SK-N-SH (cell line): ENCODE results near the gene NHS. TPM values are rescaled to one million over a fixed set of nuclear protein-coding genes. Genes with fewer than 3 reads are reported as not detected.

Source experiments
- CTCF ChIA-PET: fragments of 300-600, 350-600 bp; formaldehyde crosslinking; extraction: SDS; loops from one replicate; lab custom pipeline; 2021; lab: Yijun Ruan, JAX
- POLR2A ChIA-PET: fragments of 350-600 bp; sonication (Branson Sonifier 250); formaldehyde crosslinking; extraction: SDS; loops from one replicate; lab custom pipeline; 2020; ENCODE audit warnings: antibody characterized with exemption, inconsistent platforms; lab: Yijun Ruan, JAX
- DNase-seq: peaks from one replicate; pipeline ENCODE4 v3.0.0; 2012
- H2AFZ ChIP-seq: fragments of 200-600 bp; sonication (generic); 2 replicates; pipeline ENCODE4 v1.8.1; 2016; ENCODE audit warnings: antibody characterized with exemption, mild to moderate bottlenecking, low read depth
- H3F3A ChIP-seq: fragments of 200-600 bp; sonication (generic); replicated peaks from 2 replicates; pipeline ENCODE3; 2016; ENCODE audit warnings: antibody characterized with exemption, mild to moderate bottlenecking; ENCODE audit not compliant: insufficient read depth
- H3K27ac ChIP-seq, 2 experiments: fragments of 200-500 bp in 1 of 2; fragments of 200-600 bp in 1 of 2; sonication (Bioruptor generic) in 1 of 2; sonication (generic), shearing (Covaris generic) in 1 of 2; 2 replicates each; pipeline versions ENCODE4 v1.5.1 to v1.6.1; 2014 to 2016; ENCODE audit warnings: low read depth in 2 of 2, inconsistent platforms in 1 of 2, low read length in 1 of 2, mild to moderate bottlenecking in 1 of 2, mixed read lengths in 1 of 2
- H3K27me3 ChIP-seq: fragments of 200-600 bp; sonication (generic), shearing (Covaris generic); 2 replicates; pipeline ENCODE4 v1.6.1; 2016; ENCODE audit warnings: mixed run types; ENCODE audit not compliant: insufficient read depth
- H3K36me3 ChIP-seq, 2 experiments: fragments of 200-500 bp in 1 of 2; fragments of 200-600 bp in 1 of 2; sonication (Bioruptor generic) in 1 of 2; sonication (generic) in 1 of 2; replicated peaks in 1 of 2; 2 replicates each; pipeline versions ENCODE3 to v1.5.1; 2014 to 2016; ENCODE audit warnings: low read length in 1 of 2, mild to moderate bottlenecking in 1 of 2; ENCODE audit not compliant: insufficient read depth in 2 of 2, control insufficient read depth in 1 of 2
- H3K4me1 ChIP-seq, 2 experiments: fragments of 200-500 bp in 1 of 2; fragments of 200-600 bp in 1 of 2; sonication (Bioruptor generic) in 1 of 2; sonication (generic), shearing (Covaris generic) in 1 of 2; 2 replicates each; pipeline versions ENCODE4 v1.5.1 to v1.6.1; 2014 to 2016; ENCODE audit warnings: low read depth in 1 of 2, low read length in 1 of 2, mixed run types in 1 of 2; ENCODE audit not compliant: insufficient read depth in 2 of 2, control insufficient read depth in 1 of 2
- H3K4me2 ChIP-seq: fragments of 200-600 bp; sonication (generic), shearing (Covaris generic); 2 replicates; pipeline ENCODE4 v1.6.1; 2017; ENCODE audit warnings: mixed run types
- H3K4me3 ChIP-seq, 2 experiments: fragments of 200-500 bp in 1 of 2; fragments of 200-600 bp in 1 of 2; sonication (Bioruptor generic) in 1 of 2; sonication (generic), shearing (Covaris generic) in 1 of 2; 2 replicates each; pipeline versions ENCODE4 v1.5.1 to v1.8.1; 2014 to 2016; ENCODE audit warnings: low read depth in 2 of 2, inconsistent platforms in 1 of 2, low read length in 1 of 2, mild to moderate bottlenecking in 1 of 2, mixed read lengths in 1 of 2, moderate library complexity in 1 of 2
- H3K79me2 ChIP-seq: fragments of 200-600 bp; sonication (generic); 2 replicates; pipeline ENCODE4 v1.8.1; 2017; ENCODE audit warnings: mild to moderate bottlenecking; ENCODE audit not compliant: insufficient read depth
- H3K9ac ChIP-seq: fragments of 200-600 bp; sonication (generic); 2 replicates; pipeline ENCODE4 v1.6.1; 2017; ENCODE audit warnings: mixed run types
- H3K9me2 ChIP-seq: fragments of 200-600 bp; sonication (generic); 2 replicates; pipeline ENCODE4 v1.6.1; 2017; ENCODE audit warnings: mixed run types
- H3K9me3 ChIP-seq: fragments of 200-600 bp; sonication (generic); 2 replicates; pipeline ENCODE4 v1.6.1; 2017; ENCODE audit warnings: mixed run types, mild to moderate bottlenecking, moderate library complexity
- H4K20me1 ChIP-seq: fragments of 200-600 bp; sonication (generic); 2 replicates; pipeline ENCODE4 v1.6.1; 2017; ENCODE audit warnings: mild to moderate bottlenecking, mixed run types; ENCODE audit not compliant: insufficient read depth
- CHD2 ChIP-seq: fragments of 150-350 bp; IDR thresholded peaks from 2 replicates; pipeline ENCODE4 v1.6.1; 2018; ENCODE audit warnings: low read length; ENCODE audit not compliant: partially characterized antibody
- ELF1 ChIP-seq: IDR thresholded peaks from 2 replicates; pipeline ENCODE4 v1.4.0; 2012
- EZH2phosphoT487 ChIP-seq: fragments of 200-600 bp; sonication (generic); IDR thresholded peaks from 2 replicates; pipeline ENCODE4 v1.6.1; 2017; ENCODE audit warnings: low read depth, mixed run types, mild to moderate bottlenecking, antibody characterized with exemption, moderate library complexity, borderline replicate concordance
- FOSL2 ChIP-seq: IDR thresholded peaks from 2 replicates; pipeline ENCODE4 v1.4.0; 2012; ENCODE audit warnings: low read depth, mild to moderate bottlenecking, moderate library complexity, borderline replicate concordance
- FOXJ3 ChIP-seq: sonication (generic); formaldehyde crosslinking; IDR thresholded peaks from 2 replicates; pipeline ENCODE4 v1.5.1; 2020; ENCODE audit warnings: mild to moderate bottlenecking, missing genetic modification reagents
- GABPA ChIP-seq: IDR thresholded peaks from 2 replicates; pipeline ENCODE4 v1.4.0; 2012; ENCODE audit warnings: low read depth, mild to moderate bottlenecking
- JUND ChIP-seq: IDR thresholded peaks from 2 replicates; pipeline ENCODE4 v1.4.0; 2012
- MEF2A ChIP-seq: IDR thresholded peaks from 2 replicates; pipeline ENCODE4 v1.4.0; 2012; ENCODE audit warnings: low read depth, borderline replicate concordance
- MXI1 ChIP-seq: IDR thresholded peaks from 2 replicates; pipeline ENCODE4 v1.6.1; 2012; ENCODE audit warnings: mild to moderate bottlenecking, low read depth, low read length, improper control_type of control experiment
- NFIC ChIP-seq: IDR thresholded peaks from 2 replicates; pipeline ENCODE4 v1.4.0; 2012; ENCODE audit warnings: borderline replicate concordance
- NRF1 ChIP-seq: IDR thresholded peaks from 2 replicates; pipeline ENCODE4 v1.6.1; 2012; ENCODE audit warnings: low read depth, mild to moderate bottlenecking, low read length
- POLR2AphosphoS5 ChIP-seq: IDR thresholded peaks from 2 replicates; pipeline ENCODE4 v1.6.1; 2012; ENCODE audit warnings: low read depth, low read length
- RCOR1 ChIP-seq: fragments of 150-350 bp; IDR thresholded peaks from 2 replicates; pipeline ENCODE4 v1.6.1; 2017; ENCODE audit warnings: antibody characterized with exemption, low read length
- RXRA ChIP-seq: IDR thresholded peaks from 2 replicates; pipeline ENCODE4 v1.4.0; 2012; ENCODE audit warnings: low read depth, mild to moderate bottlenecking, borderline replicate concordance
- SIN3A ChIP-seq: IDR thresholded peaks from 2 replicates; pipeline ENCODE4 v1.6.1; 2012; ENCODE audit warnings: low read depth, mild to moderate bottlenecking, low read length, moderate library complexity, borderline replicate concordance
- SMC3 ChIP-seq: IDR thresholded peaks from 2 replicates; pipeline ENCODE4 v1.6.1; 2012; ENCODE audit warnings: low read depth, low read length, improper control_type of control experiment
- TCF12 ChIP-seq: IDR thresholded peaks from 2 replicates; pipeline ENCODE4 v1.4.0; 2012
- YY1 ChIP-seq: IDR thresholded peaks from 2 replicates; pipeline ENCODE4 v1.4.0; 2012; ENCODE audit warnings: low read depth, mild to moderate bottlenecking
- whole genome bisulfite sequencing: methylation state at CpG from one replicate; pipeline ENCODE4 v1.1.6; 2017; ENCODE audit warnings: low lambda C conversion rate; 5-methylcytosine and 5-hydroxymethylcytosine counted together
- polyA plus RNA-seq, 3 experiments: library from polyadenylated mRNA; depleted of rRNA; stranded (reverse); fragments of >200 nt; gene quantifications; 2 replicates each; pipeline ENCODE4 v1.2.3, GENCODE V29; 2012
- TF ChIP-seq, protein P1 (sequence below): IDR thresholded peaks from 2 replicates; pipeline ENCODE4 v1.4.0; 2012; ENCODE audit warnings: low read depth
- TF ChIP-seq, protein P2 (sequence below): IDR thresholded peaks from 2 replicates; pipeline ENCODE4; 2012
- TF ChIP-seq, protein P3 (sequence below): fragments of 150-350 bp; IDR thresholded peaks from 2 replicates; pipeline ENCODE4 v1.6.1; 2017; ENCODE audit warnings: antibody characterized with exemption, low read length, low read depth, borderline replicate concordance
- TF ChIP-seq, protein P4 (sequence below): IDR thresholded peaks from 2 replicates; pipeline ENCODE4 v1.4.0; 2012; ENCODE audit warnings: low read depth, borderline replicate concordance
- TF ChIP-seq, protein P5 (sequence below): IDR thresholded peaks from 2 replicates; pipeline ENCODE4 v1.4.0; 2012; ENCODE audit warnings: low read depth, borderline replicate concordance

NHS gene
- polyA plus RNA-seq, 1 of the 3 experiments (the other 2 are of a cell fraction): 1.0 TPM

DNA sequence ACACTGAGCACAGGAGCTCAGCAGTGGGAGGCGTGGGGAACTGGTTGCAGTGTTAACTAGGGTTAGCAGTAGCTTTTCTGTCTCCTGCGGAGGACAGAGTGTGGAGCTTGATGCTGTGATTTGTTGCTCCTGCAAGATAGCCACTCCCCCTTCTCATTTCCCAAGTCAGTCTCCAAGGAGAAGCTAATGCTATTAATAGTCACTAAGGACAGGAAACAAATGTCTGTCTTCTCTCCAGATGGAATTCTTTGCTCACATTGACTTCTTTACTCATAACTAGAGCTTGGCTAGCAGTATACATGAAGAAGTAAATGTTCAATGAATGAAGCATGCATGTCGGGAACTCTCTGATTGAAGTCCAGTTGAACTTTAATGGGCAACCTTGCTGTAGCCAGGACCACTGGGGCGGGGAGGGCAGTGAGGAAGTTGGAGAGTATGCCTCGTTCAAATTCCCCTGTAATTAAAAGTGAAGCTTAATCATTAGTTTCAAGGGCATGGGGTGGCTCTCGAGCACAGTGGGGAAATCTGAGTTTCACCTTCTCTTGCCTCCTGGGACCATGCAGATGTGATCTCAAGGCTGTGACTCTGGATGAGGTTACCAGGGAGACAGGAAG lies 205.6 kb downstream of the NHS start:
- ChIA-PET POLR2A (no interaction called here), CTCF (interaction anchor here (1.4 to 2.6 kb wide), 3 partner anchors 11 to 338 kb away, joined by 3 to 10 read pairs (median 4); no protein-coding TSS in a partner anchor)
- Histone ChIP-seq H3K9me2 (no peaks in the 10 kb centered on the region), H3K4me3 (no peak overlapping the region; a peak in 1 of 4 replicates), H3K9me3 (no peaks in the 10 kb centered on the region), H3K9ac (no peak overlapping the region), H2AFZ (no peak overlapping the region), H3K79me2 (no peaks in the 10 kb centered on the region; the same call in 1 of the 2 replicates), H3F3A (peaks cover 5% of the 10 kb centered on the region), H3K4me1 (peaks cover 3 to 11% of the 10 kb centered on the region in 2 experiments; a peak in 3 of 4 replicates), H3K4me2 (peak overlapping the region; percentile 51; the same call in 1 of the 2 replicates), H3K27me3 (no peaks in the 10 kb centered on the region), H3K36me3 (no peaks in the 10 kb centered on the region), H3K27ac (peak overlapping the region; percentile 68 to 79), H4K20me1 (no peaks in the 10 kb centered on the region)
- no peak for DNase-seq
- WGBS: 41% methylated on average over 6 of the region's 6 CpGs
- TF ChIP-seq JUND (no peak), ELF1 (no peak), FOSL2 (no peak), TCF12 (peak; percentile 50), MEF2A (peak; percentile 71; the same call in 1 of the 2 replicates), RCOR1 (no peak), SIN3A (no peak), CHD2 (no peak), NRF1 (no peak), MXI1 (no peak), POLR2AphosphoS5 (peak; percentile 20; the same call in 1 of the 2 replicates), GABPA (no peak), EZH2phosphoT487 (no peak)
- TF ChIP-seq, protein P1, sequence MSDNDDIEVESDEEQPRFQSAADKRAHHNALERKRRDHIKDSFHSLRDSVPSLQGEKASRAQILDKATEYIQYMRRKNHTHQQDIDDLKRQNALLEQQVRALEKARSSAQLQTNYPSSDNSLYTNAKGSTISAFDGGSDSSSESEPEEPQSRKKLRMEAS: no peak
- TF ChIP-seq, protein P2, sequence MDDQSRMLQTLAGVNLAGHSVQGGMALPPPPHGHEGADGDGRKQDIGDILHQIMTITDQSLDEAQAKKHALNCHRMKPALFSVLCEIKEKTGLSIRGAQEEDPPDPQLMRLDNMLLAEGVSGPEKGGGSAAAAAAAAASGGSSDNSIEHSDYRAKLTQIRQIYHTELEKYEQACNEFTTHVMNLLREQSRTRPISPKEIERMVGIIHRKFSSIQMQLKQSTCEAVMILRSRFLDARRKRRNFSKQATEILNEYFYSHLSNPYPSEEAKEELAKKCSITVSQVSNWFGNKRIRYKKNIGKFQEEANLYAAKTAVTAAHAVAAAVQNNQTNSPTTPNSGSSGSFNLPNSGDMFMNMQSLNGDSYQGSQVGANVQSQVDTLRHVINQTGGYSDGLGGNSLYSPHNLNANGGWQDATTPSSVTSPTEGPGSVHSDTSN: peak; percentile 48

DNA sequence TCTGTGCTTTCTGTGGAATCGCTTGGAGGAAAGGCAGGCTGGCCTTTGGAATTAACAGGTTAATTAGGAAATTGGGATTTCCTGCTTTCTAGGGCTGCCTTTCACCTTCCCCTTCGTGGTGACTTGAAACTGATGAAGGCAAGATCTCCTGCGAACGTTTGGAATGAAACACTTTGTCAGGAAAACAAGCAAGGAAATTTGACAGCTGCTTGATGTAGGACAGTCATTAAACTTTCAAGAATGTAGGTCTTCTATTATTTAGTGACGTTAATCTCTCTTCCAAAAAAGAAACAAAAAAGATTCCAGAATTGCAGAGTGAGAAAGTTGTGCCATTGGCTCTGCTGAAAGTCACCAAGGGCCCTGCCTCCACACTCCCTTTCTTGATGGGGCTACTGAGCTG lies 206.6 kb downstream of the NHS start:
- Histone ChIP-seq H3K9me3 (no peaks in the 10 kb centered on the region), H3K36me3 (no peaks in the 10 kb centered on the region), H3K9ac (no peak overlapping the region), H4K20me1 (no peaks in the 10 kb centered on the region), H3K79me2 (no peaks in the 10 kb centered on the region; the same call in 1 of the 2 replicates), H2AFZ (no peak overlapping the region), H3K27me3 (no peaks in the 10 kb centered on the region), H3K27ac (peak overlapping the region; percentile 44 to 68; a peak in 3 of 4 replicates), H3K4me2 (no peak overlapping the region), H3K4me1 (peaks cover 3 to 11% of the 10 kb centered on the region in 2 experiments; a peak in 3 of 4 replicates), H3K9me2 (no peaks in the 10 kb centered on the region), H3K4me3 (no peak overlapping the region), H3F3A (peaks cover 5% of the 10 kb centered on the region)
- no peak for DNase-seq
- WGBS: 32% methylated on average over 5 of the region's 5 CpGs
- ChIA-PET CTCF (interaction anchor here (0.8 to 2.6 kb wide), 4 partner anchors 9 to 47 kb away, joined by 3 to 10 read pairs (median 4); no protein-coding TSS in a partner anchor), POLR2A (no interaction called here)
- TF ChIP-seq SMC3 (no peak), FOSL2 (no peak), JUND (no peak), YY1 (no peak), POLR2AphosphoS5 (no peak), NFIC (no peak), RCOR1 (no peak), MEF2A (no peak), RXRA (no peak), FOXJ3 (no peak)
- TF ChIP-seq, protein P3, sequence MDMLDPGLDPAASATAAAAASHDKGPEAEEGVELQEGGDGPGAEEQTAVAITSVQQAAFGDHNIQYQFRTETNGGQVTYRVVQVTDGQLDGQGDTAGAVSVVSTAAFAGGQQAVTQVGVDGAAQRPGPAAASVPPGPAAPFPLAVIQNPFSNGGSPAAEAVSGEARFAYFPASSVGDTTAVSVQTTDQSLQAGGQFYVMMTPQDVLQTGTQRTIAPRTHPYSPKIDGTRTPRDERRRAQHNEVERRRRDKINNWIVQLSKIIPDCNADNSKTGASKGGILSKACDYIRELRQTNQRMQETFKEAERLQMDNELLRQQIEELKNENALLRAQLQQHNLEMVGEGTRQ: no peak
- TF ChIP-seq, protein P4, sequence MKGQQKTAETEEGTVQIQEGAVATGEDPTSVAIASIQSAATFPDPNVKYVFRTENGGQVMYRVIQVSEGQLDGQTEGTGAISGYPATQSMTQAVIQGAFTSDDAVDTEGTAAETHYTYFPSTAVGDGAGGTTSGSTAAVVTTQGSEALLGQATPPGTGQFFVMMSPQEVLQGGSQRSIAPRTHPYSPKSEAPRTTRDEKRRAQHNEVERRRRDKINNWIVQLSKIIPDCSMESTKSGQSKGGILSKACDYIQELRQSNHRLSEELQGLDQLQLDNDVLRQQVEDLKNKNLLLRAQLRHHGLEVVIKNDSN: no peak
- TF ChIP-seq, protein P5, sequence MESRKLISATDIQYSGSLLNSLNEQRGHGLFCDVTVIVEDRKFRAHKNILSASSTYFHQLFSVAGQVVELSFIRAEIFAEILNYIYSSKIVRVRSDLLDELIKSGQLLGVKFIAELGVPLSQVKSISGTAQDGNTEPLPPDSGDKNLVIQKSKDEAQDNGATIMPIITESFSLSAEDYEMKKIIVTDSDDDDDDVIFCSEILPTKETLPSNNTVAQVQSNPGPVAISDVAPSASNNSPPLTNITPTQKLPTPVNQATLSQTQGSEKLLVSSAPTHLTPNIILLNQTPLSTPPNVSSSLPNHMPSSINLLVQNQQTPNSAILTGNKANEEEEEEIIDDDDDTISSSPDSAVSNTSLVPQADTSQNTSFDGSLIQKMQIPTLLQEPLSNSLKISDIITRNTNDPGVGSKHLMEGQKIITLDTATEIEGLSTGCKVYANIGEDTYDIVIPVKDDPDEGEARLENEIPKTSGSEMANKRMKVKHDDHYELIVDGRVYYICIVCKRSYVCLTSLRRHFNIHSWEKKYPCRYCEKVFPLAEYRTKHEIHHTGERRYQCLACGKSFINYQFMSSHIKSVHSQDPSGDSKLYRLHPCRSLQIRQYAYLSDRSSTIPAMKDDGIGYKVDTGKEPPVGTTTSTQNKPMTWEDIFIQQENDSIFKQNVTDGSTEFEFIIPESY: no peak
